ENCODE data around the gene GABRR3.

GABRR3 gene

GRCh38 chr3:97999994-98000393, 35.1 kb downstream of the GABRR3 start:
- H3K9ac ChIP-seq (ENCODE audit: low read length) = no peak overlapping the region
- H3K27ac ChIP-seq (ENCODE audit: low read depth, low read length, poor library complexity, severe bottlenecking) = no peak overlapping the region
- H3K79me2 ChIP-seq (ENCODE audit: insufficient read depth, low read length) = no peaks in the 10 kb centered on the region
- H3K36me3 ChIP-seq (ENCODE audit: insufficient read depth, low read length) = no peaks in the 10 kb centered on the region
- H3K4me2 ChIP-seq (ENCODE audit: low read length) = no peak overlapping the region
- no peaks in the 10 kb centered on the region for H3K27me3 ChIP-seq (ENCODE audit: insufficient read depth, low read length)
- H2AFZ ChIP-seq (ENCODE audit: low read length) = no peak overlapping the region
- H4K20me1 ChIP-seq (ENCODE audit: insufficient read depth, low read length) = no peaks in the 10 kb centered on the region
- H3K4me3 ChIP-seq (ENCODE audit: low read depth, low read length, poor library complexity, severe bottlenecking) = no peak overlapping the region
- TF ChIP-seq EZH2 (IDR thresholded peaks at IDR 0.05; ENCODE audit: borderline replicate concordance, low read length) (no peak), CTCF (IDR thresholded peaks at IDR 0.05; ENCODE audit: low read length) (no peak)
- H3K9me2 ChIP-seq (ENCODE audit: low read depth, low read length) = no peaks in the 10 kb centered on the region
- no peaks in the 10 kb centered on the region for H3K9me3 ChIP-seq (ENCODE audit: low read length)
- H3K4me1 ChIP-seq (ENCODE audit: insufficient read depth, low read length, severe bottlenecking) = peaks cover 30% of the 10 kb centered on the region
- H3F3A ChIP-seq (ENCODE audit: insufficient read depth, low read length) = no peaks in the 10 kb centered on the region

- Histone ChIP-seq H2AFZ (ENCODE audit: low read length) (no peak overlapping the region), H3K9ac (ENCODE audit: low read length) (no peak overlapping the region), H3K27me3 (ENCODE audit: insufficient read depth, low read length) (no peaks in the 10 kb centered on the region), H3K4me1 (ENCODE audit: insufficient read depth, low read length, severe bottlenecking) (peaks cover 22% of the 10 kb centered on the region), H3K36me3 (ENCODE audit: insufficient read depth, low read length) (no peaks in the 10 kb centered on the region), H4K20me1 (ENCODE audit: insufficient read depth, low read length) (no peaks in the 10 kb centered on the region), H3K79me2 (ENCODE audit: insufficient read depth, low read length) (no peaks in the 10 kb centered on the region), H3K27ac (ENCODE audit: low read depth, low read length, poor library complexity, severe bottlenecking) (no peak overlapping the region), H3K4me3 (ENCODE audit: low read depth, low read length, poor library complexity, severe bottlenecking) (no peak overlapping the region), H3K9me3 (ENCODE audit: low read length) (no peaks in the 10 kb centered on the region), H3K4me2 (ENCODE audit: low read length) (no peak overlapping the region), H3F3A (ENCODE audit: insufficient read depth, low read length) (no peaks in the 10 kb centered on the region), H3K9me2 (ENCODE audit: low read depth, low read length) (no peaks in the 10 kb centered on the region)
- TF ChIP-seq EZH2 (IDR thresholded peaks at IDR 0.05; ENCODE audit: borderline replicate concordance, low read length) = no peak
- no peak for TF ChIP-seq CTCF (IDR thresholded peaks at IDR 0.05; ENCODE audit: low read length)
Observed at GRCh38 chr3:97999103-97999502, 36.0 kb downstream of the GABRR3 start.

GRCh38 chr3:97996988-97997387, 38.1 kb downstream of the GABRR3 start:
- Histone ChIP-seq H3K27ac (ENCODE audit: low read depth, low read length, poor library complexity, severe bottlenecking) (no peak overlapping the region), H3K4me1 (ENCODE audit: insufficient read depth, low read length, severe bottlenecking) (peaks cover 4% of the 10 kb centered on the region), H3K9ac (ENCODE audit: low read length) (no peak overlapping the region), H2AFZ (ENCODE audit: low read length) (no peak overlapping the region), H3K4me3 (ENCODE audit: low read depth, low read length, poor library complexity, severe bottlenecking) (no peak overlapping the region), H3K4me2 (ENCODE audit: low read length) (no peak overlapping the region), H4K20me1 (ENCODE audit: insufficient read depth, low read length) (no peaks in the 10 kb centered on the region), H3K9me2 (ENCODE audit: low read depth, low read length) (no peaks in the 10 kb centered on the region), H3K9me3 (ENCODE audit: low read length) (no peaks in the 10 kb centered on the region), H3K36me3 (ENCODE audit: insufficient read depth, low read length) (no peaks in the 10 kb centered on the region), H3K27me3 (ENCODE audit: insufficient read depth, low read length) (no peaks in the 10 kb centered on the region), H3F3A (ENCODE audit: insufficient read depth, low read length) (no peaks in the 10 kb centered on the region), H3K79me2 (ENCODE audit: insufficient read depth, low read length) (no peaks in the 10 kb centered on the region)
- TF ChIP-seq EZH2 (IDR thresholded peaks at IDR 0.05; ENCODE audit: borderline replicate concordance, low read length) (no peak), CTCF (IDR thresholded peaks at IDR 0.05; ENCODE audit: low read length) (no peak)
